GM21447 (cell line): ENCODE results near the gene CEP112.
A peak's percentile ranks its signal among the peaks of the same experiment; 100 is the strongest.

Source experiments
- ATAC-seq: cut with Tn5 transposase; IDR thresholded peaks from one replicate; pipeline ENCODE4 v1.9.1; 2021; ENCODE audit not compliant: unreplicated experiment

CEP112 gene

GRCh38 chr17:65895969-65896368 lies 296.0 kb downstream of the CEP112 start:
- no peak for ATAC-seq

GRCh38 chr17:65893692-65894279 lies 298.1 kb downstream of the CEP112 start:
- no peak for ATAC-seq

- peak; percentile 64 for ATAC-seq
Observed at GRCh38 chr17:65892912-65893377, 299.0 kb downstream of the CEP112 start.

GRCh38 chr17:65891231-65891735 lies 300.6 kb downstream of the CEP112 start:
- no peak for ATAC-seq

GRCh38 chr17:65888649-65889048 lies 303.3 kb downstream of the CEP112 start:
- no peak for ATAC-seq

GRCh38 chr17:65886315-65887245 lies 305.4 kb downstream of the CEP112 start:
- no peak for ATAC-seq

GRCh38 chr17:65885541-65886312 lies 306.2 kb downstream of the CEP112 start:
- ATAC-seq: no peak

- no peak for ATAC-seq
Observed at GRCh38 chr17:65876985-65877384, 314.9 kb downstream of the CEP112 start.

GRCh38 chr17:65868881-65869280 lies 323.1 kb downstream of the CEP112 start:
- ATAC-seq: no peak

- no peak for ATAC-seq
Observed at GRCh38 chr17:65867014-65867413, 324.9 kb downstream of the CEP112 start.

GRCh38 chr17:65865715-65866425 lies 326.1 kb downstream of the CEP112 start:
- ATAC-seq: no peak

- no peak for ATAC-seq
Observed at GRCh38 chr17:65864394-65864793, 327.5 kb downstream of the CEP112 start.

GRCh38 chr17:65857718-65858117 lies 334.2 kb downstream of the CEP112 start:
- no peak for ATAC-seq

- no peak for ATAC-seq
Observed at GRCh38 chr17:65856865-65857264, 335.1 kb downstream of the CEP112 start.

GRCh38 chr17:65855675-65856074 lies 336.3 kb downstream of the CEP112 start:
- no peak for ATAC-seq

GRCh38 chr17:65855245-65855644 lies 336.7 kb downstream of the CEP112 start:
- ATAC-seq: no peak

- no peak for ATAC-seq
Observed at GRCh38 chr17:65853816-65854215, 338.1 kb downstream of the CEP112 start.

GRCh38 chr17:65852911-65853310 lies 339.0 kb downstream of the CEP112 start:
- ATAC-seq: no peak

GRCh38 chr17:65851965-65852736 lies 339.8 kb downstream of the CEP112 start:
- no peak for ATAC-seq

GRCh38 chr17:65850486-65850885 lies 341.4 kb downstream of the CEP112 start:
- ATAC-seq: peak; percentile 79
